Activated CD8-positive, alpha-beta memory T cell treated with anti-CD3 and anti-CD28 coated beads for 48 hours (primary cell): ENCODE results near the gene SLC6A1.

Experiments used
- DNase-seq, 3 experiments: peaks; one replicate each; pipeline ENCODE4 v3.0.0-alpha.2; 2020; ENCODE audit warnings: low read depth in 2 of 3, low spot score in 2 of 3

Gene SLC6A1

GRCh38 chr3:11015369-11015768, 22.8 kb downstream of the SLC6A1 start:
- DNase-seq = no peak

GRCh38 chr3:11016727-11017126, 24.2 kb downstream of the SLC6A1 start:
- DNase-seq = no peak

GRCh38 chr3:11019116-11019819, 26.7 kb downstream of the SLC6A1 start:
- DNase-seq = no peak

- no peak for DNase-seq
Measured at GRCh38 chr3:11020764-11021163, 28.2 kb downstream of the SLC6A1 start.

GRCh38 chr3:11021611-11022011, 29.1 kb downstream of the SLC6A1 start:
- no peak for DNase-seq

- no peak for DNase-seq
Measured at GRCh38 chr3:11022115-11022514, 29.6 kb downstream of the SLC6A1 start.

- no peak for DNase-seq
Measured at GRCh38 chr3:11024181-11024580, 31.6 kb downstream of the SLC6A1 start.

GRCh38 chr3:11029948-11030347, 37.4 kb downstream of the SLC6A1 start:
- DNase-seq = no peak

GRCh38 chr3:11033871-11034270, 41.3 kb downstream of the SLC6A1 start:
- DNase-seq = no peak

GRCh38 chr3:11034309-11034985, 41.9 kb downstream of the SLC6A1 start:
- no peak for DNase-seq

- DNase-seq = no peak
Measured at GRCh38 chr3:11035757-11036505, 43.4 kb downstream of the SLC6A1 start.

GRCh38 chr3:11037241-11037873, 44.8 kb downstream of the SLC6A1 start:
- DNase-seq = no peak

- DNase-seq = no peak
Measured at GRCh38 chr3:11037976-11038375, 45.4 kb downstream of the SLC6A1 start.

GRCh38 chr3:11045536-11045935, 53.0 kb downstream of the SLC6A1 start:
- no peak for DNase-seq

- no peak for DNase-seq
Measured at GRCh38 chr3:11047500-11047899, 55.0 kb downstream of the SLC6A1 start.

GRCh38 chr3:11050666-11051323, 58.2 kb downstream of the SLC6A1 start:
- no peak for DNase-seq

- no peak for DNase-seq
Measured at GRCh38 chr3:11053926-11054503, 61.5 kb downstream of the SLC6A1 start.

GRCh38 chr3:11054739-11055438, 62.3 kb downstream of the SLC6A1 start:
- DNase-seq = no peak

- DNase-seq = no peak
Measured at GRCh38 chr3:11055496-11055895, 62.9 kb downstream of the SLC6A1 start.

- no peak for DNase-seq
Measured at GRCh38 chr3:11056531-11057050, 64.0 kb downstream of the SLC6A1 start.
